HUDEP-2 (cell line): ENCODE data around the gene COLEC12.

Experiments
- DNase-seq, 76 experiments: peaks; one replicate each; lab custom pipeline; 2025; ENCODE audit not compliant: unreplicated experiment in 76 of 76; lab: John Stamatoyannopoulos, UW

The COLEC12 gene

GRCh38 chr18:364256-364826 lies 136.2 kb downstream of the COLEC12 start:
- DNase-seq, result no peak

- DNase-seq, result no peak
Observed at GRCh38 chr18:363301-364085, 137.0 kb downstream of the COLEC12 start.

- no peak for DNase-seq
Observed at GRCh38 chr18:362311-363290, 137.9 kb downstream of the COLEC12 start.

- no peak for DNase-seq
Observed at GRCh38 chr18:361941-362310, 138.6 kb downstream of the COLEC12 start.

GRCh38 chr18:361100-361732 lies 139.3 kb downstream of the COLEC12 start:
- no peak for DNase-seq

- no peak for DNase-seq
Observed at GRCh38 chr18:360676-361075, 139.8 kb downstream of the COLEC12 start.

GRCh38 chr18:356778-357177 lies 143.7 kb downstream of the COLEC12 start:
- no peak for DNase-seq

- no peak for DNase-seq
Observed at GRCh38 chr18:355678-356077, 144.8 kb downstream of the COLEC12 start.

- DNase-seq, result no peak
Observed at GRCh38 chr18:354471-354870, 146.0 kb downstream of the COLEC12 start.

GRCh38 chr18:354003-354402 lies 146.5 kb downstream of the COLEC12 start:
- DNase-seq, result no peak

GRCh38 chr18:352438-352837 lies 148.1 kb downstream of the COLEC12 start:
- DNase-seq, result no peak

- no peak for DNase-seq
Observed at GRCh38 chr18:350953-351572, 149.4 kb downstream of the COLEC12 start.

- DNase-seq, result no peak
Observed at GRCh38 chr18:346600-346999, 153.9 kb downstream of the COLEC12 start.

- no peak for DNase-seq
Observed at GRCh38 chr18:341102-341501, 159.4 kb downstream of the COLEC12 start.

GRCh38 chr18:340044-340443 lies 160.5 kb downstream of the COLEC12 start:
- no peak for DNase-seq

- no peak for DNase-seq
Observed at GRCh38 chr18:339200-339599, 161.3 kb downstream of the COLEC12 start.

GRCh38 chr18:336713-337112 lies 163.8 kb downstream of the COLEC12 start:
- DNase-seq, result no peak

- no peak for DNase-seq
Observed at GRCh38 chr18:335733-336132, 164.8 kb downstream of the COLEC12 start.

GRCh38 chr18:334575-335132 lies 165.8 kb downstream of the COLEC12 start:
- DNase-seq, result no peak
